ENCODE results near the gene AMIGO2.

The AMIGO2 gene

GRCh38 chr12:47029903-47030302 is 49.9 kb downstream of the AMIGO2 start:
- Histone ChIP-seq H3K36me3 (ENCODE audit: control insufficient read depth in 1 of 2, insufficient read depth in 2 of 2, low read length in 2 of 2) (no peaks in the 10 kb centered on the region), H4K12ac (ENCODE audit: low read depth, low read length) (no peak overlapping the region), H3K4me3 (ENCODE audit: low read depth, low read length) (no peak overlapping the region), H3K79me2 (ENCODE audit: control insufficient read depth, insufficient read depth, low read length, poor library complexity) (no peaks in the 10 kb centered on the region), H2AFZ (ENCODE audit: insufficient read depth, low read length, poor library complexity) (no peak overlapping the region), H3K27ac (ENCODE audit: low read depth, low read length) (no peak overlapping the region), H3K4me2 (ENCODE audit: low read length) (no peak overlapping the region), H2BK5ac (ENCODE audit: low read depth, low read length, poor library complexity) (no peak overlapping the region), H4K8ac (ENCODE audit: low read depth, low read length) (no peak overlapping the region), H3K4me1 (ENCODE audit: control insufficient read depth in 1 of 2, insufficient read depth in 2 of 2, low read length in 2 of 2) (peaks cover 0 to 2% of the 10 kb centered on the region in 2 experiments), H2BK120ac (ENCODE audit: insufficient read depth, low read length, poor library complexity) (no peak overlapping the region), H3K9ac (ENCODE audit: low read length) (no peak overlapping the region), H3K9me3 (ENCODE audit: insufficient read depth, low read depth, low read length) (no peaks in the 10 kb centered on the region), H3K18ac (ENCODE audit: low read length) (no peak overlapping the region), H3K23ac (ENCODE audit: low read length) (no peak overlapping the region), H2BK12ac (ENCODE audit: low read length) (no peak overlapping the region), H3K14ac (ENCODE audit: low read length) (no peak overlapping the region), H4K91ac (ENCODE audit: low read depth, low read length) (no peak overlapping the region), H3K79me1 (ENCODE audit: low read length) (no peaks in the 10 kb centered on the region), H3K27me3 (ENCODE audit: insufficient read depth, low read length) (no peaks in the 10 kb centered on the region), H3K4ac (ENCODE audit: low read depth, low read length) (no peak overlapping the region), H2AK5ac (ENCODE audit: low read length) (no peak overlapping the region)
- WGBS (ENCODE audit: extremely low coverage, insufficient coverage, insufficient read length): no CpG with 5 or more reads among the region's 2 CpGs
- no peak for DNase-seq

GRCh38 chr12:47028981-47029708 is 50.6 kb downstream of the AMIGO2 start:
- H3K27me3 ChIP-seq (ENCODE audit: insufficient read depth, low read length): no peaks in the 10 kb centered on the region
- no peaks in the 10 kb centered on the region for H3K36me3 ChIP-seq (ENCODE audit: control insufficient read depth in 1 of 2, insufficient read depth in 2 of 2, low read length in 2 of 2)
- no peaks in the 10 kb centered on the region for H3K4me1 ChIP-seq (ENCODE audit: control insufficient read depth in 1 of 2, insufficient read depth in 2 of 2, low read length in 2 of 2)
- no peak overlapping the region for H2BK12ac ChIP-seq (ENCODE audit: low read length)
- no peak overlapping the region for H4K8ac ChIP-seq (ENCODE audit: low read depth, low read length)
- no peaks in the 10 kb centered on the region for H3K9me3 ChIP-seq (ENCODE audit: insufficient read depth, low read depth, low read length)
- H3K14ac ChIP-seq (ENCODE audit: low read length): no peak overlapping the region
- H2AFZ ChIP-seq (ENCODE audit: insufficient read depth, low read length, poor library complexity): no peak overlapping the region
- DNase-seq: no peak
- H3K79me2 ChIP-seq (ENCODE audit: control insufficient read depth, insufficient read depth, low read length, poor library complexity): no peaks in the 10 kb centered on the region
- no peak overlapping the region for H4K12ac ChIP-seq (ENCODE audit: low read depth, low read length)
- no peak overlapping the region for H3K4ac ChIP-seq (ENCODE audit: low read depth, low read length)
- no peaks in the 10 kb centered on the region for H3K79me1 ChIP-seq (ENCODE audit: low read length)
- H3K18ac ChIP-seq (ENCODE audit: low read length): no peak overlapping the region
- H3K9ac ChIP-seq (ENCODE audit: low read length): no peak overlapping the region
- no peak overlapping the region for H2BK5ac ChIP-seq (ENCODE audit: low read depth, low read length, poor library complexity)
- no peak overlapping the region for H3K4me2 ChIP-seq (ENCODE audit: low read length)
- no peak overlapping the region for H3K4me3 ChIP-seq (ENCODE audit: low read depth, low read length)
- no peak overlapping the region for H2AK5ac ChIP-seq (ENCODE audit: low read length)
- no peak overlapping the region for H4K91ac ChIP-seq (ENCODE audit: low read depth, low read length)
- no peak overlapping the region for H3K27ac ChIP-seq (ENCODE audit: low read depth, low read length)
- no CpG with 5 or more reads among the region's 4 CpGs for WGBS (ENCODE audit: extremely low coverage, insufficient coverage, insufficient read length)
- no peak overlapping the region for H3K23ac ChIP-seq (ENCODE audit: low read length)
- H2BK120ac ChIP-seq (ENCODE audit: insufficient read depth, low read length, poor library complexity): no peak overlapping the region

GRCh38 chr12:47028186-47028585 is 51.6 kb downstream of the AMIGO2 start:
- Histone ChIP-seq H2AFZ (ENCODE audit: insufficient read depth, low read length, poor library complexity) (no peak overlapping the region), H2BK5ac (ENCODE audit: low read depth, low read length, poor library complexity) (no peak overlapping the region), H3K27ac (ENCODE audit: low read depth, low read length) (no peak overlapping the region), H3K9me3 (ENCODE audit: insufficient read depth, low read depth, low read length) (no peaks in the 10 kb centered on the region), H2AK5ac (ENCODE audit: low read length) (no peak overlapping the region), H3K36me3 (ENCODE audit: control insufficient read depth in 1 of 2, insufficient read depth in 2 of 2, low read length in 2 of 2) (no peaks in the 10 kb centered on the region), H2BK120ac (ENCODE audit: insufficient read depth, low read length, poor library complexity) (no peak overlapping the region), H3K79me1 (ENCODE audit: low read length) (no peaks in the 10 kb centered on the region), H4K12ac (ENCODE audit: low read depth, low read length) (no peak overlapping the region), H4K91ac (ENCODE audit: low read depth, low read length) (no peak overlapping the region), H2BK12ac (ENCODE audit: low read length) (no peak overlapping the region), H3K23ac (ENCODE audit: low read length) (no peak overlapping the region), H3K18ac (ENCODE audit: low read length) (no peak overlapping the region), H3K4ac (ENCODE audit: low read depth, low read length) (no peak overlapping the region), H3K4me2 (ENCODE audit: low read length) (no peak overlapping the region), H4K8ac (ENCODE audit: low read depth, low read length) (no peak overlapping the region), H3K4me3 (ENCODE audit: low read depth, low read length) (no peak overlapping the region), H3K27me3 (ENCODE audit: insufficient read depth, low read length) (no peaks in the 10 kb centered on the region), H3K4me1 (ENCODE audit: control insufficient read depth in 1 of 2, insufficient read depth in 2 of 2, low read length in 2 of 2) (peaks cover 0 to 4% of the 10 kb centered on the region in 2 experiments), H3K9ac (ENCODE audit: low read length) (no peak overlapping the region), H3K79me2 (ENCODE audit: control insufficient read depth, insufficient read depth, low read length, poor library complexity) (no peaks in the 10 kb centered on the region), H3K14ac (ENCODE audit: low read length) (no peak overlapping the region)
- no CpG with 5 or more reads among the region's 5 CpGs for WGBS (ENCODE audit: extremely low coverage, insufficient coverage, insufficient read length)
- peak in 1 of 2 donors; percentile 38 for DNase-seq

Measured in trophoblast cell (in vitro differentiated cells and primary cell).